HUES48 (cell line): ENCODE results near the gene MMAB.
A peak's percentile ranks its signal among the peaks of the same experiment; 100 is the strongest.

ENCODE experiments used
- H3K27ac ChIP-seq: one replicate; pipeline ENCODE4 v1.7.0; 2013; ENCODE audit warnings: low read depth, low read length, inconsistent platforms
- H3K27me3 ChIP-seq: 2 replicates; pipeline ENCODE4 v1.6.1; 2013; ENCODE audit warnings: mild to moderate bottlenecking, low read length; ENCODE audit not compliant: control insufficient read depth, insufficient read depth
- H3K36me3 ChIP-seq: 2 replicates; pipeline ENCODE4 v1.6.1; 2013; ENCODE audit warnings: low read length; ENCODE audit not compliant: control insufficient read depth, insufficient read depth
- H3K4me1 ChIP-seq: 2 replicates; pipeline ENCODE4 v1.6.1; 2013; ENCODE audit warnings: mild to moderate bottlenecking, low read length; ENCODE audit not compliant: control insufficient read depth, insufficient read depth
- H3K4me3 ChIP-seq: 2 replicates; pipeline ENCODE4 v1.5.1; 2013; ENCODE audit warnings: mild to moderate bottlenecking, low read depth, low read length
- H3K9ac ChIP-seq: 2 replicates; pipeline ENCODE4 v1.6.1; 2013; ENCODE audit warnings: mild to moderate bottlenecking, low read depth, low read length, moderate library complexity
- H3K9me3 ChIP-seq: 2 replicates; pipeline ENCODE4 v1.6.1; 2013; ENCODE audit warnings: low read length; ENCODE audit not compliant: control insufficient read depth, insufficient read depth

Gene MMAB

DNA sequence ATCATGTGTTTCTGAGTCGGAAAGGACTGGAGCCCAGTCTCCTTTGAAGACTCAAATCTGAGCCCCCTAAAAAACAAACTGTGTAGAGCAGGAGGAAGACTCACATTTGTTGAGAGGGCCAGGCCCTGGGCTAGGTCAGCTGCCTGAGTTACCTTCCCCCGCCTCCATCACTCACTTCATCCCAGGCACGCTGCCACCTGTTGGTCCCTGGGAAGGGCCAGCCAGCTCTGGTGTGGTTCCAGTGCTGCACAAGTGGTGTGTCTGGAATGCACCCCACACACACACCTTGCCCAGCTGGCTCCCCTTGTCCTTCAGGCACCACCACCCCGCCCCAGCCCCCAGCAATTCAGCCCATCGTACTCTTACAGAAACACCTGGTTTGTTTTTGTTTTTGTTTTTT lies 9.3 kb upstream of the MMAB start:
- Histone ChIP-seq H3K27ac (no peak overlapping the region), H3K27me3 (no peaks in the 10 kb centered on the region), H3K4me3 (no peak overlapping the region), H3K36me3 (peaks cover 65% of the 10 kb centered on the region), H3K9ac (no peak overlapping the region), H3K4me1 (no peaks in the 10 kb centered on the region), H3K9me3 (no peaks in the 10 kb centered on the region)

GRCh38 chr12:109581856-109582255 lies 8.6 kb upstream of the MMAB start:
- H3K9ac ChIP-seq, result no peak overlapping the region
- no peaks in the 10 kb centered on the region for H3K27me3 ChIP-seq
- no peak overlapping the region for H3K4me3 ChIP-seq
- no peaks in the 10 kb centered on the region for H3K9me3 ChIP-seq
- H3K36me3 ChIP-seq, result peaks cover 67% of the 10 kb centered on the region
- no peak overlapping the region for H3K27ac ChIP-seq
- no peaks in the 10 kb centered on the region for H3K4me1 ChIP-seq

DNA sequence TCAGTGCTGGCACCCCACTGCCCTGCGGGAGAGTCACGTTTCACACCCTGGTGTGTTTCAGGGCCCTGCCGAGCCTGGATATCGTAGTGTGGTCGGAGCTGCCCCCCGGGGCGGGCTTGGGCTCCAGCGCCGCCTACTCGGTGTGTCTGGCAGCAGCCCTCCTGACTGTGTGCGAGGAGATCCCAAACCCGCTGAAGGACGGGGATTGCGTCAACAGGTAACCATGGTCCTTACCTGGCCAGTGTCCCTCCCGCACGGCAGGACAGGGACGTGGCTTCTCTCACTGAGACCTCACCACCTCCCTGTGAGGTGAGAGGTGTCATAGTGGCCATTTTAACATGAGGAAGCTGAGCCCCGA lies 8.0 kb upstream of the MMAB start:
- no peak overlapping the region for H3K9ac ChIP-seq
- H3K4me3 ChIP-seq, result no peak overlapping the region
- H3K9me3 ChIP-seq, result no peaks in the 10 kb centered on the region
- H3K27me3 ChIP-seq, result no peaks in the 10 kb centered on the region
- H3K36me3 ChIP-seq, result peaks cover 64% of the 10 kb centered on the region
- H3K4me1 ChIP-seq, result no peaks in the 10 kb centered on the region
- H3K27ac ChIP-seq, result no peak overlapping the region

- H3K36me3 ChIP-seq, result peaks cover 68% of the 10 kb centered on the region
- H3K4me3 ChIP-seq, result no peak overlapping the region
- H3K4me1 ChIP-seq, result no peaks in the 10 kb centered on the region
- H3K27me3 ChIP-seq, result no peaks in the 10 kb centered on the region
- no peak overlapping the region for H3K27ac ChIP-seq
- no peak overlapping the region for H3K9ac ChIP-seq
- no peaks in the 10 kb centered on the region for H3K9me3 ChIP-seq
These were observed 7.5 kb upstream of the MMAB start for GRCh38 chr12:109580684-109581333.

DNA sequence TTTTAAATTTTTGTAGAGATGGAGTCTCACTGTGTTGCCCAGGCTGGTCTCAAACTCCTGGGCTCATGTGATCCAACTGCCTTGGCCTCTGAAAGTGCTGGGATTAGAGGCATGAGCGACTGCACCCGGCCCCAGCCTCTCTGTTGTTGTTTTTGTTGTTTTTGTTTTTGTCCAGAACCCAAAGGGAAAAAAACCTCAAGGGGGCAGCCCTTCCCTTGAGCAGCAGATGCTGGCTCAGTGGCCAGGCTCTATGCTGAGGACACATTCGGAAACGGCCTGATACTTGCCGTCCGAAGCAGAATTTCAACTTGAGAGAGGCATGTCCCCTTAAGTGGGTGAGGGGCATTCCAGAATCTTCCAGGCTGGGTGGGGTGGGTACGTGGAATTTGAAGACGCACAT lies 7.0 kb upstream of the MMAB start:
- H3K4me1 ChIP-seq, result no peaks in the 10 kb centered on the region
- no peak overlapping the region for H3K4me3 ChIP-seq
- no peak overlapping the region for H3K9ac ChIP-seq
- H3K27me3 ChIP-seq, result no peaks in the 10 kb centered on the region
- peaks cover 73% of the 10 kb centered on the region for H3K36me3 ChIP-seq
- H3K27ac ChIP-seq, result no peak overlapping the region
- no peaks in the 10 kb centered on the region for H3K9me3 ChIP-seq

GRCh38 chr12:109579639-109580038 lies 6.3 kb upstream of the MMAB start:
- Histone ChIP-seq H3K36me3 (peaks cover 74% of the 10 kb centered on the region), H3K9me3 (no peaks in the 10 kb centered on the region), H3K27me3 (no peaks in the 10 kb centered on the region), H3K27ac (no peak overlapping the region), H3K4me1 (0 out of 2 replicates have a peak, but pooled peaks cover under 1% of the 10 kb centered on the region), H3K4me3 (no peak overlapping the region), H3K9ac (no peak overlapping the region)

DNA sequence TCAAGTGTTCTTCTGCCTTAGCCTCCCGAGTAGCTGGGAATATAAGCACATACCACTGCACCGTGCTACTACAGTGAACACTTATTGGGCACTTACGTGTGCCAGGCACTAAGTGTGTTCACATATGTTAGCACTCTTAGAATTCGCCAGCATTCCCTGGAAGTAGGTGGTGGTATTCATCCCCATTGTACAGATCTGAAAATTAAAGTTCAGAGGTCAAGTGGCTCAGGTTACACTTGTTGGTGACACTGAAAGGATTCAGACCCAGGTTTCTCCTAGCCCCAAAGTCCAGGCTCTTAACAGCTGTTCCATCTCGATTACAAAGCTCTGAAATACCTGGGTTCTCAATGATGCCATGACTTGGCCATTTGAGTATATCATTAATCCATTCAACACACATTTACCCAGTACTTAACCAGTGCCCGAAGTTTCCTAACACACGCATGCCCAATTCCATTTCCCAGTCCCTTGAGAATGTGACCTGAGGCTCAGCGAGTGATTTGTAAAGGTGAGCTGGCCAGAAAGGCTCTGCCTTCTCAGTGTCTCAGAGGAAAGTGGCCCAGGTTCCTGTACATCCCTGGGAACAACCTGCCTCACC lies 5.1 kb upstream of the MMAB start:
- H3K9me3 ChIP-seq, result no peaks in the 10 kb centered on the region
- no peak overlapping the region for H3K9ac ChIP-seq
- H3K27me3 ChIP-seq, result no peaks in the 10 kb centered on the region
- no peak overlapping the region for H3K27ac ChIP-seq
- no peak overlapping the region for H3K4me3 ChIP-seq
- peaks cover 67% of the 10 kb centered on the region for H3K36me3 ChIP-seq
- peaks cover 6% of the 10 kb centered on the region for H3K4me1 ChIP-seq

DNA sequence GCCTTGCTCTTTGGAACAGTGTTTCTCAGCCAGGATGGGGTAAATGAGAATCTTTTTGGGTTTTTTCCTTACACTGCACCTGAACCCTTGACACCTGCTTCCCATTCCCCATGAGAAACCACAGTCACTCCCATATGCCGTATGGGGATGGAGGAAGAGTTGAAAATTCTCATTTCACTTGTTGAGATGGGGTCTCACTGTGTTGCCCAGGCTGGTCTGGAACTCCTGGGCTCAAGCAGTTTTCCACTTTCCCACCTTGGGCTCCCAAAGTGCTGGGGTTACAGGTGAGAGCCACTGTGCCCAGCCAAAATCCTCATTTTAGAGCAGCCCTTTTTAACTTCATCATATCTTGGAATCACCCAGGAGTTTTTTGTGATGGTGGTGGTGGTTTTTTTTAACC lies 4.0 kb upstream of the MMAB start:
- H3K9ac ChIP-seq, result no peak overlapping the region
- H3K27me3 ChIP-seq, result no peaks in the 10 kb centered on the region
- H3K4me3 ChIP-seq, result no peak overlapping the region
- H3K4me1 ChIP-seq, result peaks cover 6% of the 10 kb centered on the region
- no peaks in the 10 kb centered on the region for H3K9me3 ChIP-seq
- no peak overlapping the region for H3K27ac ChIP-seq
- H3K36me3 ChIP-seq, result peaks cover 67% of the 10 kb centered on the region

DNA sequence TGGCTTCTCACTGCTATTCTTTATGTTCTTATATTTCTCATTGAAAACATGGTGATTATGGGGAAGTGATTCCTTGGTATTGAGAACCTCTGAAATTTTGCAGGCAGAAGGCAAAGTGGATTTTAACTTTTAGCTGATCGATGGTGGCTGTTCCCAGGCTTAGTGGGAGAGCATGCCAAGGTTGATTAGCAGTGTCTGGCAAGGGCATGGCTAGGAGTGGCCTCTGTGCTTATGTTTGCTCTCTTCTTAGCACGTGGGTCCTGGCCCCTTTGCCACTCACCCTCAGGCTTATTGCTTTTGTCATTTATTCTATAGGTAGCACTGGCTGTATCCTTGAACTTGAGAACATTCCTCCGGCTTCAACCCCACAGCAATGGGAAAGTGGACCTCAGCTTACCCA lies 2.4 kb upstream of the MMAB start:
- H3K4me1 ChIP-seq, result peaks cover 6% of the 10 kb centered on the region
- no peak overlapping the region for H3K4me3 ChIP-seq
- no peaks in the 10 kb centered on the region for H3K9me3 ChIP-seq
- H3K27me3 ChIP-seq, result no peaks in the 10 kb centered on the region
- peaks cover 55% of the 10 kb centered on the region for H3K36me3 ChIP-seq
- H3K27ac ChIP-seq, result no peak overlapping the region
- no peak overlapping the region for H3K9ac ChIP-seq

DNA sequence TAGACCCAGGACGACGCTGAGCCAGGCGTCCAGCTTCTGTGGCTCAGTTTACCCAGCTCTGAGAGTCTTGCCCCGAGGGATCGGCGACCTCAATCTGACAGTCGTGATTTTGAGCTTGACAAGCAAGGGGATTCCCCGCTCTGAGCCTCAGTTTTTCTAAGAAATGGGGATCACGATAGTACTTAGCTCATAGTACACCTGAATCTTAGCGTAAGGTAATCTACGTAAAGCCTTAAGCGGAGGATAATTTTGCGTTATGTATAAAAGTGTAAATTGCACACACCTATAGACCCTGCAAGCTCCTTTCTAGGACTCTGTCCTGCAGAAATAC lies 575 bp upstream of the MMAB start:
- Histone ChIP-seq H3K9me3 (no peaks in the 10 kb centered on the region), H3K9ac (peak overlapping the region; percentile 53), H3K27me3 (no peaks in the 10 kb centered on the region), H3K27ac (no peak overlapping the region), H3K4me3 (peak overlapping the region; percentile 86), H3K4me1 (peaks cover 6% of the 10 kb centered on the region), H3K36me3 (peaks cover 42% of the 10 kb centered on the region)

DNA sequence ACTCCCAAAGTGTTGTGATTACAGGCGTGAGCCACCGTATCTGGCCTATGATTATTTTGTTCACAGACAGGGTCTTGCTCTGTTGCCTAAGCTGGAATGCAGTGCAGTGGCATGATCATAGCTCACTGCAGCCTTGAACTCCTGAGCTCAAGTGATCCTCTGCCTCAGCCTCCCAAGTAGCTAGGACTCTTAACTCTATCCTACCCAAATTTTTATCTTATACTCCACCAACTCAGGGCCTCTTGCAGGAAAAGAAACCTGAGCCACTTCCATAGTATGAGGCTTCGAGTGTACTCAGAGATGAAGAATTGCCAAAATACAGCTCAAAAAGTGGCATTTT lies 828 bp downstream of the MMAB start:
- H3K36me3 ChIP-seq, result peaks cover 37% of the 10 kb centered on the region
- H3K9ac ChIP-seq, result no peak overlapping the region
- no peaks in the 10 kb centered on the region for H3K9me3 ChIP-seq
- H3K27me3 ChIP-seq, result no peaks in the 10 kb centered on the region
- H3K4me1 ChIP-seq, result peaks cover 6% of the 10 kb centered on the region
- H3K4me3 ChIP-seq, result peak overlapping the region; percentile 73
- no peak overlapping the region for H3K27ac ChIP-seq
